ENCODE data around the gene VAV2. TPM values are rescaled to one million over a fixed set of nuclear protein-coding genes. Genes with fewer than 3 reads are reported as not detected.
"Not testable (repeated sequence)": the region's sequence is repeated elsewhere in the genome, so short reads cannot be mapped to it uniquely, and the experiment has no call there.

VAV2 gene
- total RNA-seq, 1 donor from 2014 or later = 24.4 TPM

DNA sequence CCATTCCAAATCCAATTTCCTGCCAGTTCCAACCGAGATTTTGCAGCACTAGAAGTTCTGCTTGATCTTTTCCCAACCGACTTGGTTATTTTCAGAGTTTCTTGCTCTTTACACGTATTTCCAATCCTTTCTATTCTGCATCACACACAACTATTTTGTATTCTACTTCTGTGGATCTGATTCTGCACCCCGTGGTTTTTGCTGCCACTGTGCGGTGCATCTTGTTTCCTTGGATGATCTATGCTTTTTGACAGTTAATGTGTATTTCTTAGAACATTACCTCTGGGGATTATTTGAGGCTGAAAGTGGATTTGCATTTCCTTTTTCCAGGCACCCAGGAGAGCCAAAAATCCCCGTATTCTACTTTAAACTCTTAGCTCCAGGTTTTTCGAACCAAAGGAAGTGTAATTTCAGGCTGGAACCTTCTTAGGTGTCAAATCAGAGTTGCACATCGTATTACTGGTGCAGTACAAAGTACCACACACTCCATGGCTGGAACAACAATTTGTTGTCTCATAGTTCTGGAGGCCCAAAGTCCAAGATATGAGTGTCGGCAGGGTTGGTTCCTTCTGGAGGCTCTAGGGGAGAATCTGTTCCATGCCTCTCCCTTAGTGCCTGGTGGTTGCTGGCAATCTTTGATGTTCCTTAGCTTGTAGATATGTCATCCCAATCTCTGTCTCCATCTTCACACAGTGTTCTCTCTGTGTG lies 239.2 kb downstream of the VAV2 start:
- TF ChIP-seq CTCF (IDR thresholded peaks at IDR 0.05) = no peak
- Mint-ChIP-seq H3K27ac (ENCODE audit: unreplicated experiment) (no peak overlapping the region), H3K4me1 (ENCODE audit: unreplicated experiment) (no peaks in the 10 kb centered on the region), H3K27me3 (ENCODE audit: unreplicated experiment) (peaks cover 33% of the 10 kb centered on the region), H3K9me3 (ENCODE audit: unreplicated experiment) (peaks cover 10% of the 10 kb centered on the region), H3K4me3 (ENCODE audit: unreplicated experiment) (no peak overlapping the region), H3K36me3 (ENCODE audit: unreplicated experiment) (no peaks in the 10 kb centered on the region)
- no peak for DNase-seq (ENCODE audit: extremely low spot score, unreplicated experiment)

GRCh38 chr9:133750982-133751649 lies 241.0 kb downstream of the VAV2 start:
- DNase-seq (ENCODE audit: extremely low spot score, unreplicated experiment) = peak; percentile 63
- Mint-ChIP-seq H3K9me3 (ENCODE audit: unreplicated experiment) (peaks cover 10% of the 10 kb centered on the region), H3K36me3 (ENCODE audit: unreplicated experiment) (peaks cover 2% of the 10 kb centered on the region), H3K4me3 (ENCODE audit: unreplicated experiment) (no peak overlapping the region), H3K27me3 (ENCODE audit: unreplicated experiment) (peaks cover 48% of the 10 kb centered on the region), H3K4me1 (ENCODE audit: unreplicated experiment) (no peaks in the 10 kb centered on the region), H3K27ac (ENCODE audit: unreplicated experiment) (no peak overlapping the region)
- TF ChIP-seq CTCF (IDR thresholded peaks at IDR 0.05) = no peak

DNA sequence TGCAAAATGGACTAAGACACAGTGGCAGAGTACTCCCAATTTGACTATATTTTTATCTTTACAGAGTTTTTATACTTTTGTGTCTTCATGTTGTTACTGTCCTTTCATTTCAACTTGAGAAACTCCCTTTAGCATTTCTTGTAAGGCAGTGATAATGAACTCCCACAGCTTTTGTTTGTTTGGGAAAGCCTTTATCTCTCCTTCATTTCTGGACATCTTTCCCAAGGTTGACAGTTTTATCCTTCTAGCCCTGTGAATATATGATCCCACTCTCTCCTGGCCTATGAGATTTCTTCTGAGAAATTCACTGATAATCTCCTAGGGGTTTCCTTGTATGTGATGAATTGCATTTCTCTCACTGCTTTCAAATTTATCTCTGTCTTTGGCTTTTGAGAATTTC lies 244.8 kb downstream of the VAV2 start:
- Mint-ChIP-seq H3K27me3 (ENCODE audit: unreplicated experiment) (peaks cover 56% of the 10 kb centered on the region), H3K27ac (ENCODE audit: unreplicated experiment) (no peak overlapping the region), H3K36me3 (ENCODE audit: unreplicated experiment) (peaks cover 2% of the 10 kb centered on the region), H3K4me1 (ENCODE audit: unreplicated experiment) (no peaks in the 10 kb centered on the region), H3K4me3 (ENCODE audit: unreplicated experiment) (no peak overlapping the region), H3K9me3 (ENCODE audit: unreplicated experiment) (peaks cover 7% of the 10 kb centered on the region)
- TF ChIP-seq CTCF (IDR thresholded peaks at IDR 0.05) = no peak
- no peak for DNase-seq (ENCODE audit: extremely low spot score, unreplicated experiment)

- not testable (repeated sequence) for H3K27ac Mint-ChIP-seq (ENCODE audit: unreplicated experiment); H3K36me3 Mint-ChIP-seq (ENCODE audit: unreplicated experiment)
Observed at GRCh38 chr9:133744528-133744927, 247.6 kb downstream of the VAV2 start.

GRCh38 chr9:133742849-133743444 lies 249.2 kb downstream of the VAV2 start:
- H3K9me3 Mint-ChIP-seq (ENCODE audit: unreplicated experiment) = no peaks in the 10 kb centered on the region
- peak; percentile 93 for DNase-seq (ENCODE audit: extremely low spot score, unreplicated experiment)
- peaks cover 27% of the 10 kb centered on the region for H3K27me3 Mint-ChIP-seq (ENCODE audit: unreplicated experiment)
- TF ChIP-seq CTCF (IDR thresholded peaks at IDR 0.05) = peak; percentile 95
- no peak overlapping the region for H3K27ac Mint-ChIP-seq (ENCODE audit: unreplicated experiment)
- no peak overlapping the region for H3K4me3 Mint-ChIP-seq (ENCODE audit: unreplicated experiment)
- H3K36me3 Mint-ChIP-seq (ENCODE audit: unreplicated experiment) = peaks cover 2% of the 10 kb centered on the region
- peaks cover 1% of the 10 kb centered on the region for H3K4me1 Mint-ChIP-seq (ENCODE audit: unreplicated experiment)

More at GRCh38 chr9:133744528-133744927, 247.6 kb downstream of the VAV2 start:
- DNase-seq (ENCODE audit: extremely low spot score, unreplicated experiment) = peak; percentile 51
- H3K9me3 Mint-ChIP-seq (ENCODE audit: unreplicated experiment); H3K4me1 Mint-ChIP-seq (ENCODE audit: unreplicated experiment); H3K4me3 Mint-ChIP-seq (ENCODE audit: unreplicated experiment): not testable (repeated sequence)
- peaks cover 38% of the 10 kb centered on the region for H3K27me3 Mint-ChIP-seq (ENCODE audit: unreplicated experiment)
